ENCODE measurements around the gene SPP2.

Gene SPP2

DNA sequence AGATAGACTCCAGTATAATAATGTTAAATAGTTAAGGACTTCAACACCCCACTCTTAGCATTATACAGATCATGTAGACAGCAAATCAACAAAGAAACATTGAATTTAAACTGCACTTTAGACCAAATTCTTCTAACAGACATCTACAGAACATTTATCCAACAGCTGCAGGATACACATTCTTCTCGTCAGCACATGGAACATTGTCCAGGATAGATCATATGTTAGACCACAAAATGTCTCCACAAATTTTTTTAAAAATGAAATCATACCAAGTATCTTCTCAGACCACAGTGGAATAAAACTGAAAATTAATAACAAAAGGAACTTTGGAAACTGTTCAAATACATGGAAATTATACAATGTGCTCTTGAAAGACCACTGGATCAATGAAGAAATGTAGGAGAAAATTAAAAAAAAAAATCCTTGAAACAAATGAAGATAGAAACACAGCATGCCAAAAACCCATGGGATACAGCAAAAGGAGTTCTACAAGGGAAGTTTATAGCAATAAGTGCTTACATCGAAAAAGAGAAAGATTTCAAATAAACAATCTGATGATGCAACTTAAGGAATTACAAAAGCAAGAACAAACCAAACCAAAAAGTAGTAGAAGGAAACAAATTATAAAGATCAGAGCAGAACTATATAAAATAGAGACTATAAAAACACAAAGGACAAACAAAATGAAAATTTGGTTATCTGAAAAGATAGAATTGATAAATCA lies 12.3 kb upstream of the SPP2 start:
- no peak for DNase-seq (ENCODE audit: low read depth in 2 of 2)

DNA sequence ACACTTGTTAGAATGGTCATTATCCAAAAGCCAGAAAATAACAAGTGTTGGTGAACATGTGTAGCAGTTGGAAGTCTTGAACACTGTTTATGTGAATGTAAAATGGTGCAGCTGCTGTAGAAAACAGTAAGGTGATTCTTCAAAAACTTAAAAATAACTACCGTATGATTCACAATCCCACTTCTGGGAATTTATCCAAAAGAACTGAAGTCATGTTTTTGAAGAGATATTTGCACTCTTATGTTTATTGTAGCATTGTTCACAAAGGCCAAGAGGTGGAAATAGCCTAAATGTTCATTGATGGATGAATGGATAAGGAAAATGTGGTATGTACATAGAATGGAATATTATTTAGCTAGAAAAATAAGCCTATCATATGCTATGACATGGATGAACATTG lies 6.3 kb upstream of the SPP2 start:
- no peak for DNase-seq (ENCODE audit: low read depth in 2 of 2)

DNA sequence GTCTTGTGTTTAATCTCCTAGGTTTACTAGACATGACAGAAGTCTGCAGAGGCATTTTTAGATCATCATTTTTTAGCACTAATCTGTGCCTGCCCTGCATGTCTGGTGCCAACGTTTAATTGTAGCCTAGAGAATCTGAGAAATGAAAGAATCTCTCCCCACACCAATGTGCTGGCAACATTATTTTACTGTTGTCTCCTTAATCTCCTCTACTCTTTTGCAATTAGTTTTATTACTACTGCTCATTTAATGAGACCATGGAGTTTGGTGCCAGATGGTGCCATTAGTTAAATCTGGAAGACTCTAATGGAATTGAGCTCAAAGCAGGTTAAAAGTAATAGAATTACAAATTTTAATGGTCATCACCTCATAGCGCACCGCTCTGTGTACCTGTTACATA lies 4.0 kb upstream of the SPP2 start:
- DNase-seq (ENCODE audit: low read depth in 2 of 2): no peak

DNA sequence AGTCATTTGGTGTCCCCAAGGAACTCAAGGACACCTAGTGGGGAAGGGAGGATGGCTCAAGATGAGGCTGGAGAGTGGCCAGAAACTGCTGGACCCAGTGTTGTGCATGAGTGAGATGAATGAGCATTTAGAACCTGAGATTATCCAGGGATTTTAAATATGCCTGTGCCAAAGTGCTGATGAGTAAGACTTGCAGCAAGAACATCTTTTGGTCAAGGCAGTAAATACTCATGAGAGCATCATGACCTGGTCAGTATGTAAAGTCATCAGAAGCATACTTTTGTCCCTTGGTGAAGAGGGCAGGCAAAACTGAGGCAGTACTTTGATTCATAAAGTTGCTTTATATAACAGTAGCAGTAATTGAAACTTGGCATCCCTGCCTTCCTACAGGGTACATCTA lies 3.1 kb upstream of the SPP2 start:
- DNase-seq (ENCODE audit: low read depth in 2 of 2): no peak

DNA sequence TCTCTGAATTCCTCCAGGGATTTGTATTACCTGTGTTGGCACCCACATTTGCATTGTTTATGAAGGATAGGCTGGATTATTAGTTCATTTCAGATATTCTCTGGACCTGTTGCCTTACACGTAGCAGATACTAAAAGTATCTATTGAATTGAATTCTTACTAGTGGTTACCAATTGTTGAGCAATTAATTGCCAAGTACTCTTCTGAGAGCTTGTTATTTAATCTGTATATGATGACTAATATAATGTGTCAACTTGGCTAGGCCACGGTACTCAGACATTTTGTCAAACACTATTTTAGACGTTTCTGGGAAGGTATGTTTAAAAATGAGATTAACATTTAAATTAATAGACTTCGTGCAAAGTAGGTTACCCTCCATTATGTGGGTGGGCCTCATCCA lies 2.5 kb upstream of the SPP2 start:
- no peak for DNase-seq (ENCODE audit: low read depth in 2 of 2)

DNA sequence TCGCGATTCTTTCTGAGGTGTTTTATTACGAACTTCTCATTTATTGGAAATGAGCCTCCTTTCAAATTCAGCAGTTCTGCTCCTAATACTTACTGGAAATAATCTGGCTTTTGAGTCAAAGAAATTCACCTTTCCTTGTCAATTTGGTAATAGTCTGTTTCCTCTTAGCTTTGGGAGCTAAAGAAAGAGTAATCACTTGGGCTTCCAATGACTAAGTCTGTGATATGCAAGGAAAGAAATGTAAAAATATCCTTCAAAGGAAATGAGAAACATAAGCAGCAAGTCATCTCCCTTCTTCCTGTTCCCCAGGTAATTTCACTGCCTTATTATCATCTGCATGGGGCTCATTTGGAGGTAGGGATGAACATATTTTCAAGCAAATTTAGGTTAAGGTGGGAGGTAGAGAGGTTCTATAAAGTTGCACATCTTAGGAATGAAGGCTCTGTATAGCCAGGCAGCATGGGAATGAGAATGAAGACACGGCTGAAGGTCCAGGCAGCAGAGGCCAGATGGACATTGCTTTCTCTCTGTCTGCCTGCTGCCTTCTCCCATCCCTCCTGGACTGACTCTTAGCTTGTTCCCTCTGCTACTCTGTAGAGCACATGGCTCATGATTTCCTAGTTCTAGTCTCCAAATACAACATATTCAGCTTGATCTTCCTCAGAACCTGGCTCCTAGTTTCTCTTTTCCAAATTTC lies 1.0 kb downstream of the SPP2 start:
- DNase-seq (ENCODE audit: low read depth in 2 of 2): no peak

DNA sequence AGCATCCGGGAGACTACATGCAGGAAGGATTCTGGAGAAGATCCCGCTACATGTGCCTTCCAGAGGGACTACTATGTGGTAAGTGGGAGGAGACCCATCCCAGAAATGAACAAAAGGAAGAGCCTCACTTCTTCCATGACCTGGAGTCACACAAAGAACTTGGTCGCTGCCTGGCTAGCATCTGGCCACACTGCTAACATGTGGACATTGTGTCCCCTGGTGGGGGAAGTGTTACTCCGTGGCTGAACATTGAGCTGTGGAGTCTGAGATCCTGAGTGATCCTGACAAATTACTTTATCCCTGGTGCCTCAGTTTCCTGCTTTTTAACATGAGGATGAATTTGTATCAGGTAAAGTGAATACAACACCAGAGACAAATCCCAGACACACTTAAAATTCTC lies 8.4 kb downstream of the SPP2 start:
- no peak for DNase-seq (ENCODE audit: low read depth in 2 of 2)

DNA sequence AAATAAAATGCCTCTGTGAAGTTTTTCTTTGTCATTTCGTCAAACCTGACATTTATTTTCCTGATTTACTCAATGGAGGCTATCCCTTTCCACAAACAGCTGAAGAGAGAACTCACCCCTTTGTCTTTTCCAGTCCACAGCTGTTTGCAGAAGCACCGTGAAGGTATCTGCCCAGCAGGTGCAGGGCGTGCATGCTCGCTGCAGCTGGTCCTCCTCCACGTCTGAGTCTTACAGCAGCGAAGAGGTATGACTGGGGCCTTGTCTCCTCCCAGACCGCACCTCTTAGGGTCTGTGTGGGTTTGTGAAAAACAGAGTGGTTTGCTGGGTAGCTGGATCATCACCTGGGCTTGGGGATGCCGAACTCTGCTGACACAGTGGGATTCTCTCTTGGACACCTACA lies 9.7 kb downstream of the SPP2 start:
- DNase-seq (ENCODE audit: low read depth in 2 of 2): no peak

DNA sequence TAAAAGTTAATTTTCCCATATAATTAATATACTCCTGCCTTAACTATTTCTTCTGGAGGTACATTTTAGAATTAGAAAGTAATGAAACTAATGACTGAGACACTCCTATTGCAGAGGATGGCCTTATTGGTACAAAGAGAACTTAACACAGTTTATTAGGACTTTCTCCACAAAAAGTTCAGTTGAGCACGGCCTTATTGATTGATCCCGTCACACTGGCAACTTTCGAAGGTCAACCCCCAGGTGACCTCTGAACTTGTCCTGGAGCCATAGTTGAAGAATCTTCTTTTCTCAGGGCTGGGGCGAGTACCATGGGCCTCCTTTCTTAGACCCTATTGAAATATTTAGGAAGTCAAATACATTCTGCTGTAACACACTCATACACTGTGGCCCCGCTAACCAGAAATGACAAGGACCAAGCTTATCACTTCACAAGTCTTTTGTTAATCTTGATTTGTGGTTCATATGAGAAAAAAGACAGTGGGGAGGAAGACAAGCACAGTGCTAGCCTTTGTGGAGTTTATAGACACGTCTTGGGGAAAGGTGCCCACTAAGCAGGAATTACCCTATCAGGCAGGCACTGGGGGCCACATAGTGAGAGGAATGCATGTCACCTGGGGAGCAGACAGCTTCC lies 11.2 kb downstream of the SPP2 start:
- DNase-seq (ENCODE audit: low read depth in 2 of 2): no peak

DNA sequence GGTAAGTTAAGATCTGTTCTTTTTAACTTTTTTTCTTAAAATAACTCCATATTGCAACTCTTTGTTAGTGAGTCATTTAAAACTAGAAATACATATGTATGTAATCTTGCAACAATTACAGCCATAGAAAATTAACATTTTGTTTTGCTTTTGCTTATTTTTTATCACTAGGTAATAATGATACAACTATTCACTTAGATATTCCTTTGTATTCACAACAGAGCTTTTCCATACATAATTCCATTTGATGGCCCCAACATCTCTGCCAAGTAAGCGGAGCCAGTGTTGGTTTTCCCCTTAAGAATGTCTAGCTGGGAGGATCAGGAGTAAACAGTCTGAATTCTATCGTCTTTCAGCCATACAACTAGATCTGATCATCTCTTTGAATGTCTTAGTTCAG lies 16.1 kb downstream of the SPP2 start:
- no peak for DNase-seq (ENCODE audit: low read depth in 2 of 2)

DNA sequence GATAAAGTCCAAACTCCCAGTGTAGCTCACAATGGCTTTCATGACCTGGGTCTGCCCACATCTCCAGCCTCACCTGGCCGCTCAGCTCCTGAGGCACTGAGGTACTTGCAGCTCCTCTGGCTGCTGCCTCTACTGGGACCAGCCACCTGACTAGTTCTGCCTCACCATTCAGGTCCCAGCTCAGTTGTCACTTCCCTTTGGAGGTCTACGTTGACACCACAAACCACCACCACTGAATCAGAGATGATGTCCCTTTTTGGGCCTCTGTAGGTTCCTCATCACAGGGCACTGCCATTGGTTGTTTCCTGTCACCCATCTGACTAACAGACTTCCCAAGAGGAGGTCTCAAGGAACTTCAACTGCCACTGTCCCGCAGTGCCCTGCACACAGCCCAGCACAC lies 21.2 kb downstream of the SPP2 start:
- no peak for DNase-seq (ENCODE audit: low read depth in 2 of 2)

DNA sequence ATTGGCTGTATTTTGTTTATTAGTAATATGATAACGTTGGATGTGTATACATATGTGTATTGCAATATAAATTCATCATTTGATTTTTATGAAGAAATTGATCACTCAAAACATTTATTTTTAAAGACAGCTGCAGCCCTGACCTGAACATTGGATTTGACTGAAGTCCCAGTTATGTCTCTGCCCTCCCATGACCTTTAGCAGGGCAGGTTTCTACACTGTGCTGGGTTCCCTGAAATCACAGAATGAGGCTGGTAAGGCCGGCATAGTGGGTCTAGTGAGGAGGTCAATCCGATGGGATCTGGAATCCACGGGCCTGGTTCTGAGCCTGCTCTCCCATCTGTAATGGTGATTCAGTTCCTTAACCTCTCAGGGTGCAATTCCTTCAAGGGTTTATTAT lies 22.0 kb downstream of the SPP2 start:
- DNase-seq (ENCODE audit: low read depth in 2 of 2): no peak

DNA sequence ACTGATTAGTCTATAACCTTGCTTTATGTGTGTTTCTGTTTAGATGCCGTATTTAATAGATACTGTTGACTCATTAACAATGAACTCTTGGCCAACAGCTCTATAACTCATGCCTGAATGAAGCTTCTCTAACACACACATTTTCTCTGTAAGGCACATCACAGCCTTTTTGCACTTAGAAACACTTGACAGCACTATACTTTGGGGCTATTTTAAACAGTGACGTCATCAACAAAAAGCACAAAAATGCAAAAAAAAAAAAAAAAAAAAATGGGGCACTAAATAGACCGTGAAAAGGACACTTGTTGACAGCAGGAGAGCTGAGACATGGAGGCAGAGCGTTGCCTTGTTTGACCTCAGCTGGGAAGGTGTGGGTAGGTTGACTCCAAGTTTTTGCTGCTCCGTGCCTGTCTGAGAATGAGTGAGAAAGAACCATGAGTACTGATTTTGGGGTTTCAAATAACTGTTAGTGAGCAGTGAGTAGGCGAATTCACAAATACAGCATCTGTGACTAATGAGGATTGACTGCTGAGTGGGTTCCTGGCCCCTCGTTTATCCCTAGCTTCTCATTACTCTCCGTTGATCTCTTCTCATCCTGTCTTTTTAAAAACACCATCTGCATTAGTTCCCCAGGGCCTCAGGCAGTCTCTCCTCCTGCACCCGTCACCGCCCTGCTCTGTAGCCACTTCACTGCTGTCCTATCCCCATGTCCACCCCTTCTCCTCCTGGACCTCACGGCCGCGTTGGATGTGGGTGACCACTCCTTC lies 24.4 kb downstream of the SPP2 start:
- DNase-seq (ENCODE audit: low read depth in 2 of 2): no peak

DNA sequence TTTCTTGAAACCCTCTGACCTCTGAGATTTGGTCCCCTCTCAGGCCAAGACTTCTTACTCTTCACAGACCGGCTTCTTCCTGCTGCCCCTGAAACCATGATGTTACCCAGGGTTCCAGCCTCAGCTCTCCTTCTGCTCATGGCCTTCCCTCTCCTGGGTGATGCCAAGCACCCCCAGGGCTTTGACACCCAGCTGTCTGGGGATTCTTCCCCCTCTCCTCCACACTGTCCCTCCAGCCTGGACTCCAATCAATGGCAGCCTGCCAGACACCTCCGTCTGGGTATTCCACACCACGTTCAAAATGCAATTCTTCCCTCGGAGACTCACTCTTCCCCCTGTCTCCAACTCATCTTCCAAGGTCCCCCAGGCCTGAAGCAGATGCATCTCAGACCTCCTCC lies 25.0 kb downstream of the SPP2 start:
- DNase-seq (ENCODE audit: low read depth in 2 of 2): no peak

DNA sequence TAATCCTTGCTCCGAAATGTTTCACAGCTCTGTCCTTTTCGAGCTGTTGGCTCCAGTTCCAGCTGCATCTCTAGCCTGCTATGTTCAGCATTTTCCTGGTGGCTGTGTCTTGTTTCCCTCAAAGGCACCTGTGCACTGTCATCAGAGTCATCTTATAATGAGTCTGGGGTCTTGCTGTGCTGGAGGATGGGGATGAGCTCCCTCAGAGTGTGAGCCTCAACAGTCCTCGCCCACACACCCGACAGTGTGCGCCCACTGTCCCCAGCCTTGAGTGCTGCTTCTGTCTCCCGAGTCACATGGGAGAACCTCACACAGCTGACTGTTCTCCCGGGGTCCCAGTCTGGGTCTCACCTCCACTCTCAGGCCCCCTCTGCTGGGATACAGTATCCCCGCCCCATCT lies 25.4 kb downstream of the SPP2 start:
- DNase-seq (ENCODE audit: low read depth in 2 of 2): no peak

DNA sequence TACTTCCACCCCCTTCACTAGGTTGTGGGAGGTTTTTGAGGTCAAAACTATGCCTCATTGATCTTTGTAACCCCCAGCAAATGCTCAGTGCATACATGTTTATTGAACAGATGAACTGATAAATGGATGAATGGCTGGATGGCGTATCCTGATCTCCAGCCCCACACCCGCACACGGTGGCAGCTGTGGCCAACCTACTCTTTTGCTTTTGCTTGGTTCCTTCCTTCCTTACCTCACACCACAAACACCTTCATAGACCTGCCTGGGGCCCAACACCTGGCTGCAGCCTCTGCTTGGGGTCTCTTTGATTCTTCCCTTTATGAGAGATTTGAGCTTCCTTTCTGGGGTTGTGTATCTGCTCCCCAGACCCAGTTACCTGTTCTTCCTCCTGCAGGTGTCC lies 25.9 kb downstream of the SPP2 start:
- DNase-seq (ENCODE audit: low read depth in 2 of 2): no peak

DNA sequence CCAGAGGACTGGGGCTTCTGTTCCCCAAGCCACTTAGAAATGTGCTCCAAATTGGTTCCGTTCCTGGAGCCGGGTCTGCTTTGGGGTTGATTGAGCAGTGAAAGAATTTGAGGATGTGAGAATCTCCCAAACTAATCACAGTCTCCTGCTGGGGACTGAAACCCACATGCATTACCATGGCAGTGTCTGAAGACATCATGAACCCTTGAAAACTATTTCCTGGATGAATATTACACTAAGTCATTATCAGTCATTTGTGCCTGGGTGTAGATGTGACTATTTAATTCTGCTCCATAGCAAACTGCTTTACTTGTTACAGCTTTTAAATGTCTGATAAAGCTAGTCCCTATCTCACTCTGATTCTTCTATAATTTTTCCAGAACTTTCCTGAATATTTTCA lies 27.6 kb downstream of the SPP2 start:
- no peak for DNase-seq (ENCODE audit: low read depth in 2 of 2)

DNA sequence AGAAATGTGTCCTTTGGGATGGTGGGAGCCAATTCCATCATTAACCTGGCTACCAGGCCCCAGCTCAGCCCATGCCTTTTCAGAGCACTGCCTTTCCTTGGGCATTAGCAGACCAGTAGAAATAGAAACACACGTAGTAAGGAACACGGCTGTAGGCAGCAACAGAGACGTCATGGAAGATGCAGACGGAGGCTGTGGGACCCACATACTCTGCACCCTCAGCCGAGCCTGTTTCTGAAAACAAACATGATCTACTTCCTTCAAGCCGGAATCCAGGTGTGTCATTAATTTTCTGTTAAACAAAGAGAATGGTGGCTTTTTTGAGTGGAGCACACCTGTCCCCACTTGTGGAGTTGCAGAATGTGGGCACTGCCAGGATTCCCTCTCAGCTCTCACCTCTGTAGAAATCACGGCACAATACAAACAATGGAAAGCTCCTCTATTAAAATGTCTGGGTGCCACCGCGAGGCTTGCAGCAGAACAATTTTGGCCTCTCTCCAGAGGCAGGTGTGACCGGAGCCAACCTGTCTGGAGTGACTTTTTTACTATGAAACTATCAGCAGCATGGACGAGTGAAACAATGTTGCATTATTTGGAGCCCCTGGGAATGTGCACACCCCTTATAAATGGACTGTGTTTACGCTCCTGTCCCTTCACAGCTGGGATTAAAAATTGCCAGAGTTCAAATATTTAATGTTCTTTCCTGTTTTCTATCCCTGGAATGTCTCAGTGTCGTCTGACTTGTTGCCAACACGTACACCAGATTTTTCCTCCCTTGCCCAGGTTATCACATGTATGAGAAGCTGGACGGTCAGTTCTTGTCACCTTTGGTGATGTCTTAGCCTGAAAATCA lies 31.7 kb downstream of the SPP2 start:
- DNase-seq (ENCODE audit: low read depth in 2 of 2): no peak

DNA sequence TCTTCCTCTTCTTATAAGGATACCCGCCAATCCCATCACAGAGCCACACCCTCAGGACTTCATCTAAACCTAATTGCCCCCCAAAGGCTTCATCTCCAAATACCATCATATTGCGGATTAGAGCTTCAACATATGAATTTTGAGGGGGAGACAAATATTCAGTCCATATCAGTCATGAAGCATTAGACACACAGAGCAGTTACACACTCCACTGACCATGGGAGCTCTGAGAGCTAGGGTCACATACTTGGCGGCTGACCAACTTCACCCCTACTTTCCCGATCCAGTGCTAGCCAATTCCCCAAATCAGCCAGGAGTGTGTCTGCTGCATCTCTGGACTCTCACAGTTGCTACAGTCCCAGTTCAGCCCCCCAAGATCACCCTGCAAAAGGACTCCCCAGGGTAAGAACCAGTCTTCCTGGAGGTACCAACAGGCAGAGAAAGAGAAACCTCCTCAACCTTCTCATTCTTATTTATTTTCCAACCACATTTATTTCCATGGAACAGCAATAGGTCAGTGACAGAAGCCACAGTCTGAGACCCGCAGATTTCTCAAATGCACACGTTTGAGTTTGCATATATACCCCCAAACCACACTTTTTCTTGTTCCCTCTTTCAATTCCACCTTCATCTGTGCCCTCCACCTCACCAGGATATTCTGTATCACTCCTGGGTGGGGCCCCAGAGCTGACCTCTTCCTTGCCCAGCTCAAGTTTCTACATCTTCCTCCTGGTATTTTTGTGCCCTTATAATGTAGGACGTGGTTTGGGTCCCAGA lies 33.3 kb downstream of the SPP2 start:
- DNase-seq (ENCODE audit: low read depth in 2 of 2): no peak

DNA sequence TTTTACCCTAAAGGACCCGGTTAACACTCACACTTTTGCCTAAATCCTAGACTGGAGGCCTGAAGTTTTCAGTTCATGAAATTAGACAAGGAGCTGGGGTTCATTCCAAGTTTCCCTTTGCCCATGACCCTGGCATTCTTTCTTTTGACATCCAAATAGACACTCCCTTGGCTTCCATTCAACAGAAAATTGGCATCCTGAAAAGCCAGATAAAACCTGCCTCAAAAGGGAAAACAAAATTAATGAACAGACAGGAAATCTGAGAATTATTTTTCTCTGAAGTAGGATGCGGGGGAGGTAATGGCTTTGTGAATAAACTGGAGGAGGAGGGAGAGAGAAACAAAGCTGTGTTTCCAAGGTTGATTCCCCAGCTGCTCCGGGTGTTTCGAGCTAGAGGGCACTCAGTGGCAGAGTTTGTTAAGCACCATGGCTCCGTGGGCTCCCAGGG lies 41.0 kb downstream of the SPP2 start:
- no peak for DNase-seq (ENCODE audit: low read depth in 2 of 2)

DNA sequence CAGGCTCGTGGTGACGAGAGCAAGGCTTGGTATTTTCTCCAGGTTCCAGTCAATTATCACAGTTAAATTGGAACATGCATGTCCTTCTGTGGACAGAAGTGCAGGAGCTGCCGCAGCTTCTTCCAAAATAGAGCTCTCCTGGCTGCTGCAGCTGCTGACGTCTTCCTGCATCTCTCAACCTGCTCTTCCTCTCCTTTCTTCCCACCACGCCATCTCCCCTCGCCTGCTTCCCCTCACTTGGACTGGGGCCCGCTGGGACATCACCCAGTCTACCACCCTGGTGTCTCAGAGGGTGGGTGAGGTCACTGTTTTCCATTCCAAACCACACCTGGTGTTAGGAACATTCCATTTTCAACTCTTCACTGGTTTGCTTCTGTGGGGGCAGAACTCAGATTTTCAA lies 41.4 kb downstream of the SPP2 start:
- DNase-seq (ENCODE audit: low read depth in 2 of 2): no peak
